GM18519 (cell line): Measurements from ENCODE around the gene KDM3B.

Source experiments
- ATAC-seq: cut with Tn5 transposase; IDR thresholded peaks from one replicate; pipeline ENCODE4 v1.9.1; 2021; ENCODE audit warnings: mild to moderate bottlenecking, moderate library complexity; ENCODE audit not compliant: unreplicated experiment, low FRiP score

Gene KDM3B

DNA sequence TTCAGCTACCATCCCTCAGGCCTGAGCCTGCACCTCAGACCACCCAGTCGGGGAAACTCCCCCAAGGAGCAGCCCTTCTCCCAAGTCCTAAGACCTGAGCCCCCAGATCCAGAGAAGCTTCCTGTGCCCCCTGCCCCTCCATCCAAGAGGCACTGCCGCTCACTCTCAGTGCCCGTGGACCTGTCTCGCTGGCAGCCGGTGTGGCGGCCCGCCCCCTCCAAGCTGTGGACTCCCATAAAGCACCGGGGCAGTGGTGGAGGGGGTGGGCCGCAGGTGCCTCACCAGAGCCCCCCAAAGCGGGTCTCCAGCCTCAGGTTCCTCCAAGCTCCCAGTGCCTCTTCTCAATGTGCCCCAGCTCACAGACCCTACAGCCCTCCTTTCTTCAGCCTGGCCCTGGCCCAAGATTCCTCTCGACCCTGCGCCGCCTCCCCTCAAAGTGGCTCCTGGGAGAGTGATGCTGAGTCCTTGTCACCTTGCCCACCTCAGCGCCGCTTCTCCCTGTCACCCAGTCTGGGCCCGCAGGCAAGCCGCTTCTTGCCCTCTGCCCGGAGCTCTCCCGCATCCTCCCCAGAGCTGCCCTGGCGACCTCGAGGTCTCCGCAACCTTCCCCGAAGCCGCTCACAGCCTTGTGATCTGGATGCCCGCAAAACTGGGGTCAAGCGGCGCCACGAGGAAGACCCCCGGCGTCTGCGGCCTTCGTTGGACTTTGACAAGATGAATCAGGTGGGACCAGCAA, 7.4 kb upstream of the KDM3B start:
- ATAC-seq, result no peak

DNA sequence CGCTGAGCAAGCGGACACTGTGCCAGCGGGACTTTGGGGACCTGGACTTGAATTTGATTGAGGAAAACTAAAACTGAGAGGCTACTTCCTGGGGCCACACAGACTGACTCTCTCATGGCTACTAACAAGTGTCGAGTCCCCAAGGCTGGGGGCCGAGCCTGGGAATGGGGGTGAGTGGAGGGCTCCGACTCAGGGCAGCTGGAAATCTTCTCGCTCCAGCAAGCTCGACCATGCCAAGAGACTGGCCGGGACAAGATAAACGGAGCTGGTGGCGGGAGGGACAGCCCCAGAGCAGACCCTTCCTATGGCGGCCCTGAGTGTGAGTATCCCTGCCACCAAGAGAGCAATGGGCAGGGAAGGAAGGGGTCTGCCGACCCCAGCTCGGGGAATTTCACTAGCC, 5.6 kb upstream of the KDM3B start:
- ATAC-seq, result no peak

DNA sequence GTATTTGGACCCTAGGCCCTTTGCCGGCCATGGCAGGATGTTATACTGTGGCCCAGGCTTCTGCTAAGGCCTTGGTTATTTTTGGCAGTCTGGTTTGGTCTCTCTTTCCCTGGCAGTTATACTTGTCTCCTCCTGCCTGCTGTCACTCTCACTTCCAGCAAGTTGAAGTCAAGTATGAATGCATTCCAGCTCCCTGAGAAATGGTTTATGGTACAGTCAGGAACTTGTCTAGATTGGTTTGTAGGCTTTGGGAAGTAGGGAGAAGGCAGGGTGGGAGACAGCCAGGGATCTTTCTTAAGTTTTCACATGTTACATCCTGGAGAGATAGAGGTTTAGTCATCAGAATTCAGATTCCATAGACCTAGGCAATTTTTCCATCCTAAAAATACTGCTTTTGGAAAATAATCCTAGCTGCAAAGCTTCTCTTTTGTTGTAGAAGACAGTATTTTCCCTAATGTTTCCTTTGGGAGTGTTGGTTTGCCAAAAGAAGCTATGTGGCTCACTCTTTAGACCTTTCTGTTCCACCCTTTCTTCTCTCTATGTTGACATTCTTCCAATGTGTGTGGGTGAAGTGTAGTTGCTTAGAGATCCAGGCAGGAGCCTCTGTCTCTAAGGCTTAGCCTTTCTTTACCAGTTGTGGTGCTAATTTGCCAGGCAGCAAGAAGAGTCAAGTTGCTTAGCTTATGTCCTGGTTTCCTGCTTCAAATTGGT, 2.5 kb upstream of the KDM3B start:
- ATAC-seq, result no peak

DNA sequence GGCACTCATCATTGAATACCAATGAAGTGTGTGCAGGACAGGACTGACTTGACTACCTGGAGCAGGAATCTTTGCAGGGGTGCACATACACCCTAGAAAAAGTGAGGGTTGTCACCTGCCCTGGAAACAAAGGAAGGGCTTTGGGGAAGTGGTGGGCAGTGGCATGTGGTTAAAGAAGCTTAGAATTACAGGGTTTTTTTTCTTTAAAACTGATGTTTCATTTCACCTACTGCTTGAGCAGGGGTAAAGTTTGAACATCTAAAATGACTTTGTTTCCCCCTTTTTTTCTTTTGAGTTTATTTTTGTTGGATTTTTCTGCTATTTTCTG, 2.0 kb upstream of the KDM3B start:
- no peak for ATAC-seq

DNA sequence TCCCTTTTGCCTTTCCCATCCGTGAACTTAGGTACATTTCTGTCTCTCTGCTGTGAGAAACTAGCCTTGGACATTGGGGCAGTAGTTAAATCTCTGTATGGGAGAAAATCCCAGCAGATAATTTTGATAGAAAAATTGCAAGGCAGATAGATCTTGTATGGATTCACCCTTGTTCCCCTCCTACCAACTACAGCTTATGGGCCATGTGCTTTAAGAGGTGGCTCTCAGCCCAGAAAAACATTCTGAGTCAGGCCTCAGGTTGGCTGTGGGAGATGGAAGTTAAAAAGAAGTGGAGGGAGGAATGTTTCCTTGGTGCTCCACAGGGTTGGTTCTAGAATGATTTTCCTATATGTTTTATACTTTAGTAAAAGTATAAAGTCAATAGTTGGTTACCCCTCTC, 1.4 kb upstream of the KDM3B start:
- no peak for ATAC-seq

DNA sequence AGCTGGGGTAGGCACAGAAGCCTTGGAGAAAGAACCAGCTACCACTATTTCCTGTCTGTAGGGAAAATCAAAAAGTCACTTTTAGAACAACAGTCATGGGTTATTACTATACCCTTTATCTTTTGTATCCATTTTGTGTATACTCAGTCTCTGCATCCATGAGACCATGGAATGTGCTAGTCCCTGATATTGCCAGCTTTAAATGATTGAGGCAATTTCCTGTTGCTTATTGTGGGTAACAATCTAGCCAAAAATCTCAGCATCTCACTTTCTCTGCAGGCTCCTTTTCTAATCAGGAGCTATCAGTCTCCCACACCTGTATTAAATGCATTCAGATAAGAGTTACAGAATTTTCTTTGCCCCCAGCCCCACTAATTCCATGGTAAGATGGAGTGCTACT, 968 bp upstream of the KDM3B start:
- no peak for ATAC-seq

DNA sequence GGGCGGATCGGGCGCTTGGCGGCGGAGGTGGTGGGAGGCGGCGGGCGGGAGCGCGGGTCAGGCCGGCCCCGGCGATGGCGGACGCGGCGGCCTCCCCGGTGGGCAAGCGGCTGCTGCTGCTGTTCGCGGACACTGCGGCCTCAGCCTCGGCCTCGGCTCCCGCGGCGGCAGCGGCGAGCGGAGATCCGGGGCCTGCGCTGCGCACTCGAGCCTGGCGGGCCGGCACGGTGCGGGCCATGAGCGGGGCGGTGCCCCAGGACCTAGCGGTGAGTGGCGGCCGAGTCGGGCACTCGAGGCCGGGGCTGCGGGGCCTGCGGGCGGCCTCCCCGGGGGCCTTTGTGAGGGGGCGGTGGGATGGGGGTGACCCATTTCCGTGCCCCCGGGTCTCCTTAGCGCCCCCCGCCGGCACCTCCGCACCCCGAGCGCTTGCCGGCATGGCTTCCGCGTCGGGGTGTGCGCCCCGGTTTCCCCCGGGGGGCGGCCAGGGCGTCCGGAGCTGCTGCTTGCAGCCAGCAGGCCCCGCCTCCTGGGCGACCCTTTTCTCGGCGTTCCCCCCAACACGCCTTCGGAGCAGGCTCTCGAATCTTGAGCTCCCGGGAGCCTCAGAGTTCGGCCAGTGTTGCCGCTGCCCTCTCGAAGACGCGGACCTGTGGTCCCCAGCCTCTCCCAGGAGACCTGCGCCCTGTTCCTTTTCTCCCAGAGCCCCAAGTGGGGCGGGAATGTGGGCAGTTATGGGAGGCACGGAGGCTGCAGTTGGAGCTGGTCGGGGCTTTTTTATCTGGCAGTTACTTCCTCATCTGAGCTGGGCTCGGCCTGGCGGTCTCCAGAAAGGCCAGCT, 456 bp downstream of the KDM3B start:
- ATAC-seq, result peak; percentile 17

DNA sequence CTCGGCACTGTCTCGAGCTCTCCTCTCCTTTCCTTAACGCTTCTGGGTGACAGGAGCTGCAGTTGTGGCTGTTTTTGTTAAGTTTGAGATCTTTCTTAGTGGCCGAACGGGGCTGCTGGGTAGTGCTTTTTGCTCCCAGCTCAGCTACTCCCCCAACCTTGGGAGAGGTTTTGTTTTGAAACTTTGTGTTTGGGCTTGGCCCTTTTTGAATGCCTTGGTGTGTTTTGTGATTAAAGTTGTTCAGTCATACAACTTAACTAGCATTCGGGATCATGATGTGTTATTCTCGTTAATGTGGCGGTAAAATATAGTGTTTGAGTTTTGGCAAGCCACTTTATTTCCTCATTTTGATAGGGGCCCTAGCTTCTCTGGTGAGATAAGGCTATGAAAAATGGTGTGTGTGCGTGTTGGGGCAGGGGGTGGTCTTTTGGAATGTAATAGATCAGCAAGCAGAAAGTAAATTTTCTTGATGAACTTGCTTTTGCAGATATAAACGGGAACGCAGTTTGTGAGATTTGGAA, 1.1 kb downstream of the KDM3B start:
- ATAC-seq, result no peak

DNA sequence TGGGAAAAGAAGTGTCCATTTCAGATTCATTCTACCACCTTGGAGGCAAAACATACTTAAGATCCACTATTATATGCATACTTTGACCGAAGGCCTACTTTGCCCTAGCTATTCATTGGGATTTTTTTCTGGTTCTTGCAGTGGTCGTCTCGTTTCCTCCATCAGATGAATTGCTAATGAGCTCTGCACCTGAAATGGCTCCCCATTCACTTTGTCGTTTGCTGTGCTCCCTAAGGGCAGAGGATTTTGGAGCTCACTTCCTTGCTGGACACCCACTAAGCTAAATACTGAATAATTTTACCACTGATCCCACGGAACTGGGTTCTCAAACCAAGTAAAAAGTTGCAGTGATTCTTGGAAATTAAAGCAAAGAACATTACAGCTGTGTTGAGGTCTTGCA, 1.9 kb downstream of the KDM3B start:
- no peak for ATAC-seq

DNA sequence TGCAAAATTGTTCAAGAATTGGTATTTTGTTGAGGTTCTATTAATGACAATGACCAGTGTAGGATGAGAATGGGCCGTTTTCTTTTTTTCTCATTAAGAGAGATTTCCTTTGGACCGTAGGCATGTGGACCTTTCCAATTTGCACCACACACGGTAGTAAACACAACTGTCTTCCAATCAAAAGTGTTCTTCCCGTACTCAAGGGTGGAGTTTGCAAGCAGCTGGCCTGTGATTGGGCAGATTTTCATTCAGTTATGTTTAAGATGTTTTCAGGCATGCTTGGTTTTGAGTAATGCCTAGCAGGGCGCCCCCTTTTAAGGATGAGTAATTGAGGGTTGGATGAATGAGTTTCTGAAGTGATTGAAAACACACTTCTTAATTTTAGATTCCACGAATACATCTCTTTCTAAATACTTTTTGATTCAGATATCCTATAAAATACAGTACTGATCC, 2.5 kb downstream of the KDM3B start:
- ATAC-seq, result no peak

DNA sequence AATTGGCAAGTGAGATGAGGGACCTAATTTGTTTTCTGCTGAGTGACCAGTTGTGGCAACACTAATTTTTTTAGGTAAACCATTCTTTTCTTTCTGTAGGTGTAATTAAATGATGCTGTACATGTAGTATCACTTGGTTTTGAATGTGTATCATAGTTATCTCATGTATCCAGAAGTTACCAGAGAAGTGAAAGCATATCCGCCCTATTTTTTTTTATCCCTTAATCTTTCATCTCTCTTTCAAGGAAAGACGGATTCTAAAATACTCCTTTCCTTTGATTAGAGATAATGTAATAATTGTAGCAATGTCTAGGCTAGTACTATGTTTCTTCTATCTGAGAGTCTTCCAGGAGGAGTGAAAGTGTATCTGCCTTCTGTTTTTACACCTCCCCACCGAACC, 7.1 kb downstream of the KDM3B start:
- ATAC-seq, result no peak

DNA sequence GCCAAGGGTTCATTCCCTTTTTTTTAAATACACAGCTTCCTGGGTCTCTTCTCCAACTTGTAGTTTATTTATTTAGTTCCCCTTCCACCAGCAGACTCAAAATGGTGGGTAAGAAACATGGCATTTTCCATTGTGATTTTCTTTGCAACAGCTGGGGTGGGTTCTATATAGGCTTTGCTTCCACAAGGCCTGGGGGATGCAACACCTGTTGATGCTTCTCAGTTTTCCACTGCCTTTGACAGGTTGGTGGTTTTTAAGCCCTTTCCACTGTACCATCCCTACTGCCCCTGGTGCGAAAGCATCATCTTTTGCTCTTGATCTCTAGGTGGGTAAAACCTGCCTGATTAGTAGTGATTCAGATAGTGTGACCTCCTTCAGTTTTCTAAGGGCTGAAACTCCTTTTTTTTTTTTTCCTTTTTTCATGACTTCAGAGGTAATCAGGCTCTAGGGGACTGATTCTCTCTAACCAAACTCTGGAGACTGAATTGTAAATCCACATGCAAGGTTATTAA, 8.5 kb downstream of the KDM3B start:
- no peak for ATAC-seq

DNA sequence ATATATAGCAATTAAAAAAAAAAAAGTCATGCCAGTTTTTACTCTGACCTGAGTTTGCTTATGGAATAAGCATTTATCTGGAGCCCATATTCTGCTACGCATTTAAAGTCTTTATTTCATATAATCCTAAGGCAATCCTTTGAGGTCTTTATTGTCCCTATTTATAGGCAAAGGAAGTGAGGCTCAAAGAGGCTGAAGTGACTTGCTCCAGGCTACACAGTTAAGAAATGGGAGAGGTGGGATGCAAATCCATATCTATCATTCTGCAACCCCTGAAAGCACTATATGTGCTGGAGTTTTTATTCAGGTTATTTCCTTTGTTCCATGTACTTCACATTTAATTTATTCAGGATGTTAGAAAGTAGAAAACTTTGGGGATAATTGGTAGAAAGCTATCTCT, 12.1 kb downstream of the KDM3B start:
- no peak for ATAC-seq

DNA sequence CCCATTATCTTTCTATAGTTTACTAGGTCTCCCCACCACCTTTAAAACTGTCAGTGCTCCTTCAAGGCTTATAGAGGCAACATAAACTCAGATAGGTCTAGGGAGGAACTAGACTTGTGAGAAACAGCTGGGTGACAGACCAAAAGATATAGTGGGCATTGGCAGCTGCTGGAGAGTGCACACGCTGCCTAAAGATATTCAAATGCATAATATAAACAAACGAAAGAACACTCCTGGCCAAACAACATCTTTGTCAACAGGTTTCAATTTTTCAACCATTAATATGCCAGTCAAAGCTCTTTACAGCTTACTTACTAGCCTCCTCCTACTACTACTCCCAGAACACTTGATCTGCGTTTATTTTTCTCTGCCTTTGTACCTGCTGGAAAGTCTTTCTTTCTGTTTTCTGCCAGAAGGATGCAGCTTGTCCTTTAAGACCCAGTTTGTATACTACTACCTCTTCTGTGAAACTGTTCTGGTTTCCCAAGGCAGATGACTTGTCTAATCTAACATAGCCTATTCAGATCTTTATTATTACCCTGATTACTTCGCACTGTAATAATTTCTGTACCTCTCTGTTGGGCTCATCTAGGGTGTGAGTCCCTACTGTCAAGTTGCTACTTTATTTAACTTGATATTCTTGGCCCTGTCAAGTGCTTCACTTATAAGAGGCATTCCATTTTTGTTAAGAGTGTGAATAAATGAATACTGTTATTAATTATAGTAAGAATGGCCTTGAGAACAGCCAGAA, 14.3 kb downstream of the KDM3B start:
- ATAC-seq, result no peak

DNA sequence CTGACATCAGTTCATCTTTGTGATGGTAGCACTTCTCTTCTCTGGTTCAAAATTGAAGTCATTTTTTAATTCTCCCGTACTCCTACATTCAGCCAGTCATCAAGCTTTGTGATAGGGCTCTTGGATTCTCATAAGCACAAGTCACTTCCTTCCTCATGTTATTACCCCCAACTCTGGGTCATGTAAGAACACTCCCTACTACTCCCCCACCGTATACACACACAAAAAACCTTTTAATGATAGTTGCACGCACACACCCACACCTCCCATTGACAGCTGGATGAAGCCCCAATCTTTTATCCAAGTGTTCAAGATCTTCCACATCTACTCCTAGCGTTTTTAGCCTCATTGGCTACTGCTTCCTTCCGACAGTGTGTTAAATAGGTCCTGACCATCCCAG, 16.8 kb downstream of the KDM3B start:
- ATAC-seq, result no peak

DNA sequence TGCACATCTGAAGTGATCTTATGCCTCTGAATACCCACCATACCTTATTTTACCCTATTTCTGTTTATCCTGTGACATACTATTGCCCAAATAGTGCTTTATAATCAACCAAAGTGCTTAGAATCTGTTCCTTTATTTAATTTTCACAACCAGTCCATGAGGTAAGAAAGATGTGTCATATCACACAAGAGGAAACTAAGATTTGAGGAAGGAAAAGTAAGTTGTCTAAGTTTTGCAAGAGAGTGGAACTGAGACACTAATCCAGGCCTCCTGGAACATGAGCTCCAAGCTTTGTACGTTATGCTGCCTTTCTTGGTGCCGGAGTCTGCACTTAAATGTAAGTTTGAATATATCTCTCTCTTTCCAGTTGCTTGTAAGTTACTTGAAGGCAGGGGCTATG, 17.2 kb downstream of the KDM3B start:
- ATAC-seq, result no peak

DNA sequence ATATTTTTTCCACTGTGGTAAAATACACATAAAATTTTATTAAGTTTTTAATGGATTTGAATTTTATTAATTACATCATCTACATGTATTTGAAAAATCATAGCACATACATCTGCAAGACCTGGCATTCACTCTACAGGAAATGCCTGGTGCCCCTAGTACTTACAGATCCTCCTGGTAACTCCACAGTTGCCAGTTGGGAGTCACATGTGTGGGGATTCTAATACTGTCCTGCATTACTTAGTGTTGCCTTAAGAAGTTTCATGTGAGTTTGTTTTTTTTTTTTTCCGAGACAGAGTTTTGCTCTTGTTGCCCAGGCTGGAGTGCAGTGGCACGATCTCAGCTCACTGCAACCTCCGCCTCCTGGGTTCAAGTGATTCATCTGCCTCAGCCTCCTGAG, 18.1 kb downstream of the KDM3B start:
- ATAC-seq, result no peak

DNA sequence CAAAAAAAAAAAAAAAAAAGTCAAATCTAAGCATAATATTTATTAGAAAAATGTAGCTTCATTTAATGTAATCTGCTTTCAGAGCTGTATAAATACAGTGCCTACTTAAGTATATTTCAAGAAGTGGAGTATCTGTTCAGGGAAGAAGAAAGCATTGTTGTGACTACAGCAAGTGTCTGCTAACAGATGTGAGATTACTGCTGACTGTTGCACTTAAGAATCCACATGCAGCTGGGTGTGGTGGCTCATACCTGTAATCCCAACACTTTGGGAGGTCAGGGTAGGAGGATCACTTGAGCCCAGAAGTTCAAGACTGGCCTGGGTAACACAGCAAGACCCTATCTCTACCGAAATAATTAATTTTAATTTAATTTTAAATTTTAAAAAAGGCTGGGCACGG, 19.0 kb downstream of the KDM3B start:
- no peak for ATAC-seq

DNA sequence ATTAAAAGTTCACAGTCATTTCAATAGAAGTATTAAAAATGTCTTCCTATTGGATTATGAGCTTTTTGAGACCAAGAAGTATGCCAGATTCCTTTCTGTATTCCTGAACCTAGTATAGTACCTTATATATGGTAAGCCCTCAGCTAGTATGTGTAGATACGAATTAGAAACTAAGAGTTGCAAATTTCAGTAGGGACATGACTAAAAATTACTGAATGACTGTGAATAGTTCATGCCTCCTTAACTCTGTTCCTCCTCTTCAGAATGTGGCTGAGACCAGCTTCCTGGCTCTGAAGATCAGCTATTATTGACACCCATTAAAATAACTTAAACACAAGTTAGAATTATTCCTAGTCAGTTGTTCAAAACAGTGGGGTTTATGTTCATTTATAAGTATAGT, 19.7 kb downstream of the KDM3B start:
- ATAC-seq, result no peak

DNA sequence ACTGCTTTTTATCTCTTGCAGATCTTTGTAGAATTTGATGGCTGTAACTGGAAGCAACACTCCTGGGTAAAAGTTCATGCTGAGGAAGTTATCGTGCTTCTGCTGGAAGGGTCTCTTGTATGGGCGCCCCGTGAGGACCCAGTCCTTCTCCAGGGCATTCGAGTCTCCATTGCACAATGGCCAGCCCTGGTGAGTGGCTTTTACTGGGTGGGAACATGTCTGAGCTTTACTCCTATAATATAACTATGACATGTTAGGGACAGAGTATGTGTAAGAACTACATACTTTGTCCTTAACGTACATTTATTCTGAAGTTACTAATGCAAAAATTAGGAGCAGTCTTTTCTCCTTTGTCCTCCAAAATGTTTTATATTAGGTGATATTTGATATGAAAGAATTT, 20.2 kb downstream of the KDM3B start:
- ATAC-seq, result no peak
